SK-N-DZ (cell line): ENCODE measurements around the gene VWA2.

Experiments used
- DNase-seq: peaks from one replicate; pipeline ENCODE4 v3.0.0-alpha.2; 2015; ENCODE audit warnings: low spot score

VWA2 gene

GRCh38 chr10:114340816-114341215 lies 101.8 kb downstream of the VWA2 start:
- no peak for DNase-seq
